ENCODE results near the gene BMF.

The BMF gene

GRCh38 chr15:40054605-40054854 is 54.1 kb downstream of the BMF start:
- Histone ChIP-seq H3K27ac (replicated peaks) (peak overlapping the region; percentile 73), H3K4me3 (replicated peaks; ENCODE audit: insufficient read depth, low read length) (no peak overlapping the region), H3K27me3 (ENCODE audit: insufficient read depth, poor library complexity, severe bottlenecking) (no peaks in the 10 kb centered on the region)
- TF ChIP-seq, protein P1, sequence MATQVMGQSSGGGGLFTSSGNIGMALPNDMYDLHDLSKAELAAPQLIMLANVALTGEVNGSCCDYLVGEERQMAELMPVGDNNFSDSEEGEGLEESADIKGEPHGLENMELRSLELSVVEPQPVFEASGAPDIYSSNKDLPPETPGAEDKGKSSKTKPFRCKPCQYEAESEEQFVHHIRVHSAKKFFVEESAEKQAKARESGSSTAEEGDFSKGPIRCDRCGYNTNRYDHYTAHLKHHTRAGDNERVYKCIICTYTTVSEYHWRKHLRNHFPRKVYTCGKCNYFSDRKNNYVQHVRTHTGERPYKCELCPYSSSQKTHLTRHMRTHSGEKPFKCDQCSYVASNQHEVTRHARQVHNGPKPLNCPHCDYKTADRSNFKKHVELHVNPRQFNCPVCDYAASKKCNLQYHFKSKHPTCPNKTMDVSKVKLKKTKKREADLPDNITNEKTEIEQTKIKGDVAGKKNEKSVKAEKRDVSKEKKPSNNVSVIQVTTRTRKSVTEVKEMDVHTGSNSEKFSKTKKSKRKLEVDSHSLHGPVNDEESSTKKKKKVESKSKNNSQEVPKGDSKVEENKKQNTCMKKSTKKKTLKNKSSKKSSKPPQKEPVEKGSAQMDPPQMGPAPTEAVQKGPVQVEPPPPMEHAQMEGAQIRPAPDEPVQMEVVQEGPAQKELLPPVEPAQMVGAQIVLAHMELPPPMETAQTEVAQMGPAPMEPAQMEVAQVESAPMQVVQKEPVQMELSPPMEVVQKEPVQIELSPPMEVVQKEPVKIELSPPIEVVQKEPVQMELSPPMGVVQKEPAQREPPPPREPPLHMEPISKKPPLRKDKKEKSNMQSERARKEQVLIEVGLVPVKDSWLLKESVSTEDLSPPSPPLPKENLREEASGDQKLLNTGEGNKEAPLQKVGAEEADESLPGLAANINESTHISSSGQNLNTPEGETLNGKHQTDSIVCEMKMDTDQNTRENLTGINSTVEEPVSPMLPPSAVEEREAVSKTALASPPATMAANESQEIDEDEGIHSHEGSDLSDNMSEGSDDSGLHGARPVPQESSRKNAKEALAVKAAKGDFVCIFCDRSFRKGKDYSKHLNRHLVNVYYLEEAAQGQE (IDR thresholded peaks at IDR 0.05; ENCODE audit: insufficient replicate concordance, low read depth): no peak
- no peak for TF ChIP-seq POLR2AphosphoS5 (IDR thresholded peaks at IDR 0.05; ENCODE audit: low read depth)
- TF ChIP-seq, protein P2, sequence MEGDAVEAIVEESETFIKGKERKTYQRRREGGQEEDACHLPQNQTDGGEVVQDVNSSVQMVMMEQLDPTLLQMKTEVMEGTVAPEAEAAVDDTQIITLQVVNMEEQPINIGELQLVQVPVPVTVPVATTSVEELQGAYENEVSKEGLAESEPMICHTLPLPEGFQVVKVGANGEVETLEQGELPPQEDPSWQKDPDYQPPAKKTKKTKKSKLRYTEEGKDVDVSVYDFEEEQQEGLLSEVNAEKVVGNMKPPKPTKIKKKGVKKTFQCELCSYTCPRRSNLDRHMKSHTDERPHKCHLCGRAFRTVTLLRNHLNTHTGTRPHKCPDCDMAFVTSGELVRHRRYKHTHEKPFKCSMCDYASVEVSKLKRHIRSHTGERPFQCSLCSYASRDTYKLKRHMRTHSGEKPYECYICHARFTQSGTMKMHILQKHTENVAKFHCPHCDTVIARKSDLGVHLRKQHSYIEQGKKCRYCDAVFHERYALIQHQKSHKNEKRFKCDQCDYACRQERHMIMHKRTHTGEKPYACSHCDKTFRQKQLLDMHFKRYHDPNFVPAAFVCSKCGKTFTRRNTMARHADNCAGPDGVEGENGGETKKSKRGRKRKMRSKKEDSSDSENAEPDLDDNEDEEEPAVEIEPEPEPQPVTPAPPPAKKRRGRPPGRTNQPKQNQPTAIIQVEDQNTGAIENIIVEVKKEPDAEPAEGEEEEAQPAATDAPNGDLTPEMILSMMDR (IDR thresholded peaks at IDR 0.05; ENCODE audit: insufficient read depth, low read length): no peak
- TF ChIP-seq SPI1 (IDR thresholded peaks at IDR 0.05; ENCODE audit: borderline replicate concordance, low read depth): no peak
- DNase-seq (ENCODE audit: low read depth in 1 of 2, low spot score in 1 of 2): no peak

DNA sequence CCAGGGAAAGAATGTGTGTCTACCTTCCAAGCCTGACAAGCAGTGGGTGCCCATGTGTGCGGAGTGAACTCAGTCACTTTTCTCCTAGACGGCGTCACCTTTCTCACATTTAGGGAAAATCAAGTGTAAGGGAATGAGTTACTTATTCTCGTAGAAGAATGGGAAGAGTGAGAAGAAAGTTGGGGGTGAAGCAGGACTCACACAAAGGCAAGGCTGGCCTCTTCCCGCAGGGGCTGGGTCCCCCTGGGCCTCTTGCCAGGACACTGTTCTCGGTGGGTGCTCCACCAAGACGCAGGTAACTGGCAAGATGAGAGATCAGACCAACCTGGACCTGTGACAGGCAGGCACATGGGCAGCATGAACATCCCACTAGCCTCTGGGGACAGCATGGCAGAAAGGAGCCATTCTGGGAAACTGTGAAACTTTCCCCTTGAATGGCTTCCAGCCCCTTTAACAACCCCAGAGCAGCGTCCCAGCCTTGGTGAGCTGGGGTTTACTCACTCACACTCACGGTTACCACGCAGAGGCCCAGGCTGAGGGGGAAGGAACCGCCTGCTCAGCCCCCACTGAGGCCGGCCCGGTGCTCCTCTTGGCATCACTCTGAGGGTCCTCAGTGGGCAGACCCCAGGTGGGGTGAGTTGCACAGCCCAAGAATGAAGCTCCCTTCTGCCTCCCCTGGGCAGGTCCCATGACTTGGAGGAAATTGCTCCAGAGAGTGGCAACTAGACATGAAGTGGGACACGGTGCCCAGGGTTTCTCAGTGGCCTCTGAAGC is 54.7 kb downstream of the BMF start:
- peak in 1 of 2 experiments; percentile 68 for DNase-seq (ENCODE audit: low read depth in 1 of 2, low spot score in 1 of 2)
- peak overlapping the region; percentile 73 for H3K27ac ChIP-seq (replicated peaks)
- no peak for TF ChIP-seq POLR2AphosphoS5 (IDR thresholded peaks at IDR 0.05; ENCODE audit: low read depth)
- TF ChIP-seq, protein P1 (IDR thresholded peaks at IDR 0.05; ENCODE audit: insufficient replicate concordance, low read depth): no peak
- TF ChIP-seq SPI1 (IDR thresholded peaks at IDR 0.05; ENCODE audit: borderline replicate concordance, low read depth): no peak
- TF ChIP-seq, protein P2 (IDR thresholded peaks at IDR 0.05; ENCODE audit: insufficient read depth, low read length): no peak
- no peak for TF ChIP-seq GABPA (IDR thresholded peaks at IDR 0.05; ENCODE audit: low read depth)
- no peak overlapping the region for H3K4me3 ChIP-seq (replicated peaks; ENCODE audit: insufficient read depth, low read length)
- H3K27me3 ChIP-seq (ENCODE audit: insufficient read depth, poor library complexity, severe bottlenecking): no peaks in the 10 kb centered on the region

DNA sequence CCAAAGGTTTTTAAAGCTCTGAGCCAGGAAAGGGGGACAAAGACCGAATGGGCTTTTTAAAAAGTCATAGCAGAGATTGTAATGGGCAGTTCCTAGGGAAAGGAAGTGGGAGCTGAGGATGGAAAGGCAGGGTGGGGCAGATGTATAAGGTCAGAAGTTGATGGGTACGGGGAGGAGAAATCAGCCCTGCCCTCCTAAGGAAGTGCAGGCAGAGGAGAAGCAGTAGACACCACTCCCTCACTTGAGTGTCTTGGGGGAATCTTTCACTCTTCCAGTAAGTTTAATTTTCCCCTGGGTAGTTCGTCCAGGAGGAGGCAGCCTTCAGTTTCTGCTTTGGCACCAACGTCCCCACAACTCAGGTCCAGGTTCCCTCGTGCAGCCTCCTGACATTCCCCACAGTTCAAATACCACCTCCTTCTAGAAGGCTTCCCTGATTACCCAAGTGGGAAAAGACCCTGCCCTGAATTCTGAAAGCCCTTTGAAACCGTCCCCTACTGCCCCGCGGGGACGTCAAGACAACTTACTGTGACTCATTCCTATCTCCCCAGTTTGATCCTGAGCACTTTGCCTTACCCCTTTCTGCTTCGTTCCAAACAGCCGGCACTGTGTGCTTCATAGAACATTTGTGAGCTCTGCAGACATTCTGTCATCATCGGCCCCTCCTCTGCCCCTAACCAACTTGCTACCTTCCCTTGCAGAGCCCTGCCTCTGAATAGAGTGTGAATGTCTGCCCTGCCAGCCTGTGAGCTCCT is 55.4 kb downstream of the BMF start:
- Histone ChIP-seq H3K27ac (replicated peaks) (peak overlapping the region; percentile 73), H3K4me3 (replicated peaks; ENCODE audit: insufficient read depth, low read length) (no peak overlapping the region), H3K27me3 (ENCODE audit: insufficient read depth, poor library complexity, severe bottlenecking) (no peaks in the 10 kb centered on the region)
- no peak for DNase-seq (ENCODE audit: low read depth in 1 of 2, low spot score in 1 of 2)
- TF ChIP-seq GABPA (IDR thresholded peaks at IDR 0.05; ENCODE audit: low read depth) (no peak), POLR2AphosphoS5 (IDR thresholded peaks at IDR 0.05; ENCODE audit: low read depth) (no peak)
- TF ChIP-seq, protein P2 (IDR thresholded peaks at IDR 0.05; ENCODE audit: insufficient read depth, low read length): no peak
